SK-N-SH treated with all-trans-retinoic acid at 6 μM for 48 hours (cell line): ENCODE results near the gene ATP8A1.

ENCODE experiments used
- ATAC-seq: fragments of 200-7000 bp; cut with Tn5 transposase; 3 replicates; pipeline ENCODE4 v1.9.1; 2020; ENCODE audit warnings: mild to moderate bottlenecking, moderate library complexity
- ARNTL ChIP-seq: fragments of 450-650 bp; formaldehyde crosslinking; IDR thresholded peaks from 2 replicates; pipeline ENCODE4 v1.5.0; 2020; ENCODE audit warnings: low read depth, mild to moderate bottlenecking, moderate library complexity, borderline replicate concordance
- BACH2 ChIP-seq: fragments of 250-450 bp; sonication (Bioruptor Pico); IDR thresholded peaks from 2 replicates; pipeline ENCODE4 v1.9.0; 2021; ENCODE audit warnings: mild to moderate bottlenecking, borderline replicate concordance
- CSRNP3 ChIP-seq: fragments of 250-450 bp; sonication (Bioruptor Pico); IDR thresholded peaks from 2 replicates; pipeline ENCODE4 v1.5.1; 2021; ENCODE audit warnings: mild to moderate bottlenecking, moderate library complexity
- GLIS3 ChIP-seq: fragments of 250-450 bp; sonication (Bioruptor Pico); IDR thresholded peaks from 2 replicates; pipeline ENCODE4 v1.5.0; 2020; ENCODE audit warnings: mild to moderate bottlenecking, moderate library complexity
- OSR1 ChIP-seq: fragments of 250-450 bp; sonication (Bioruptor Pico); IDR thresholded peaks from 2 replicates; pipeline ENCODE4 v1.8.0; 2022; ENCODE audit warnings: moderate library complexity, mild to moderate bottlenecking, inconsistent platforms
- PATZ1 ChIP-seq: fragments of 250-450 bp; sonication (Bioruptor Pico); IDR thresholded peaks from 2 replicates; pipeline ENCODE4 v1.8.0; 2020; ENCODE audit warnings: mild to moderate bottlenecking, moderate library complexity, borderline replicate concordance
- POU6F1 ChIP-seq: fragments of 250-450 bp; sonication (Bioruptor Pico); IDR thresholded peaks from 2 replicates; pipeline ENCODE4 v1.8.0; 2021; ENCODE audit warnings: low read depth, mild to moderate bottlenecking, moderate library complexity, borderline replicate concordance
- PPARA ChIP-seq: fragments of 250-450 bp; sonication (Bioruptor Pico); IDR thresholded peaks from 2 replicates; pipeline ENCODE4 v1.5.0; 2020; ENCODE audit warnings: mild to moderate bottlenecking, borderline replicate concordance
- RARB ChIP-seq: fragments of 250-450 bp; sonication (Bioruptor Pico); IDR thresholded peaks from 2 replicates; pipeline ENCODE4 v1.8.0; 2021; ENCODE audit warnings: mild to moderate bottlenecking, moderate library complexity
- SNAI2 ChIP-seq: fragments of 250-450 bp; sonication (Bioruptor Pico); IDR thresholded peaks from 2 replicates; pipeline ENCODE4 v1.5.0; 2020; ENCODE audit warnings: mild to moderate bottlenecking, moderate library complexity
- TCF4 ChIP-seq: fragments of 250-450 bp; sonication (Bioruptor Pico); IDR thresholded peaks from 2 replicates; pipeline ENCODE4 v1.8.0; 2021; ENCODE audit warnings: mild to moderate bottlenecking, moderate library complexity, borderline replicate concordance
- TOX ChIP-seq: fragments of 250-450 bp; sonication (Bioruptor Pico); IDR thresholded peaks from 2 replicates; pipeline ENCODE4 v1.8.0; 2021; ENCODE audit warnings: mild to moderate bottlenecking, moderate library complexity, borderline replicate concordance
- TSHZ2 ChIP-seq: fragments of 250-450 bp; sonication (Bioruptor Pico); IDR thresholded peaks from 2 replicates; pipeline ENCODE4 v1.5.0; 2020; ENCODE audit warnings: mild to moderate bottlenecking, moderate library complexity
- ZFP3 ChIP-seq: fragments of 250-450 bp; sonication (Bioruptor Pico); IDR thresholded peaks from 2 replicates; pipeline ENCODE4 v1.5.0; 2020; ENCODE audit warnings: mild to moderate bottlenecking, moderate library complexity
- ZNF565 ChIP-seq: fragments of 450-650 bp; formaldehyde crosslinking; conservative IDR thresholded peaks from 2 replicates; pipeline ENCODE4 v1.5.0; 2020; ENCODE audit warnings: low read depth, mild to moderate bottlenecking, moderate library complexity
- ZNF70 ChIP-seq: fragments of 450-650 bp; formaldehyde crosslinking; IDR thresholded peaks from 2 replicates; pipeline ENCODE4 v1.5.0; 2020; ENCODE audit warnings: mild to moderate bottlenecking, moderate library complexity
- ZNF8 ChIP-seq: fragments of 450-650 bp; formaldehyde crosslinking; IDR thresholded peaks from 2 replicates; pipeline ENCODE4 v1.5.0; 2020; ENCODE audit warnings: mild to moderate bottlenecking, moderate library complexity
- TF ChIP-seq, protein P1 (sequence below): fragments of 250-450 bp; sonication (Bioruptor Pico); IDR thresholded peaks from 2 replicates; pipeline ENCODE4 v1.5.1; 2020; ENCODE audit warnings: low read depth, mild to moderate bottlenecking, moderate library complexity

Gene ATP8A1

DNA sequence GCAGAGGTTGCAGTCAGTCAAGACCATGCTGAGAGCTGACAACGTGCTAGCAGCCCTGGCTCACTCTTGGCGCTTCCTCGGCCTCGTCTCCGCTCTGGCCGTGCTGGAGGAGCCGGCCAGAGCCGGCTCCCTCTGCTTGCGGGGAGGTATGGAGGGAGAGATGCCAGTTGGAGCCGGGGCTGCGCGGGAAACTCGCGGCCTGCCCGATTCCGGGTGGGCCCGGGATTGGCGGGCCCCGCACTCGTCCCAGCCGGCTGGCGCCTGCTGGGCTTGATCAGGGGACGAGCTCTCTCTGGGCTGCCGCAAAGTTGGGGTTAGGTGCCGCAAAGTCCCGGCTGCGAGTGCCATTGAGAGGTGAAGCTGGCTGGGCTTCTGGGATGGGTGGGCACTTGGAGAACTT lies 287.4 kb downstream of the ATP8A1 start:
- ATAC-seq = no peak
- TF ChIP-seq ZFP3 (CRISPR knock-in tag) (no peak), PPARA (CRISPR knock-in tag) (no peak), GLIS3 (CRISPR knock-in tag) (no peak), TSHZ2 (CRISPR knock-in tag) (no peak), ZNF70 (CRISPR knock-in tag) (no peak), CSRNP3 (CRISPR knock-in tag) (no peak), ZNF8 (CRISPR knock-in tag) (no peak), ZNF565 (CRISPR knock-in tag) (no peak), OSR1 (CRISPR knock-in tag) (no peak), BACH2 (no peak), POU6F1 (no peak), SNAI2 (CRISPR knock-in tag) (no peak), ARNTL (CRISPR knock-in tag) (no peak), TCF4 (no peak), TOX (CRISPR knock-in tag) (no peak), PATZ1 (CRISPR knock-in tag) (no peak), RARB (CRISPR knock-in tag) (no peak)
- TF ChIP-seq, protein P1, sequence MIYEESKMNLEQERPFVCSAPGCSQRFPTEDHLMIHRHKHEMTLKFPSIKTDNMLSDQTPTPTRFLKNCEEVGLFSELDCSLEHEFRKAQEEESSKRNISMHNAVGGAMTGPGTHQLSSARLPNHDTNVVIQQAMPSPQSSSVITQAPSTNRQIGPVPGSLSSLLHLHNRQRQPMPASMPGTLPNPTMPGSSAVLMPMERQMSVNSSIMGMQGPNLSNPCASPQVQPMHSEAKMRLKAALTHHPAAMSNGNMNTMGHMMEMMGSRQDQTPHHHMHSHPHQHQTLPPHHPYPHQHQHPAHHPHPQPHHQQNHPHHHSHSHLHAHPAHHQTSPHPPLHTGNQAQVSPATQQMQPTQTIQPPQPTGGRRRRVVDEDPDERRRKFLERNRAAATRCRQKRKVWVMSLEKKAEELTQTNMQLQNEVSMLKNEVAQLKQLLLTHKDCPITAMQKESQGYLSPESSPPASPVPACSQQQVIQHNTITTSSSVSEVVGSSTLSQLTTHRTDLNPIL (CRISPR knock-in tag) = no peak

DNA sequence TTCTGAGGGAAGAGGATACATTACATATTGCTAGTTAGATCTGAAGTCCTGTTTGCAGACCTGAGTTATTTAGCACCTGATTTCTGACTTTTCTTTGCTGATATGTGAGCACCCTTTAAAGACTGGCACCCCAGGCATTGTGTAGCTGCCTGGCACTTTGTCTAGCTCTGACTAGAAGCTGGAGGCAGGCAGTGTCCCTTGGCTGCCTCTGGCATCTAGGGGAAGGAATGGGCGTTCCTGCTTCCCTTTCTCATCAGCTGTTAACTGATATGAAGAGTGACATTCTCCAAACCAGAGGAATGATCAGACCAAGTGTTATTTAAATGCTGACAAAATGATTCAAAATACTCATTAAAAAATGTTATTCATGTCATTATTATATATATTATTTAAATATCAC lies 289.9 kb downstream of the ATP8A1 start:
- no peak for ATAC-seq
- TF ChIP-seq PATZ1 (CRISPR knock-in tag) (no peak), CSRNP3 (CRISPR knock-in tag) (no peak)
- TF ChIP-seq, all 23 proteins: peak for 0
